ENCODE results near the gene CD200R1L. TPM values are rescaled to one million over a fixed set of nuclear protein-coding genes. Genes with fewer than 3 reads are reported as not detected.

CD200R1L gene
- total RNA-seq, 1 experiment from 2014 or later, result not detected

- Histone ChIP-seq H3K27me3 (ENCODE audit: insufficient read depth, low read length) (no peaks in the 10 kb centered on the region), H2BK120ac (ENCODE audit: low read depth, low read length, poor library complexity, severe bottlenecking) (no peak overlapping the region), H2AFZ (ENCODE audit: low read length) (no peak overlapping the region), H4K91ac (ENCODE audit: insufficient read length, low read depth, low read length) (no peak overlapping the region), H2BK20ac (ENCODE audit: low read depth, low read length, poor library complexity, severe bottlenecking) (no peak overlapping the region), H3K23ac (ENCODE audit: insufficient read length, low read depth, low read length) (no peak overlapping the region), H3K56ac (ENCODE audit: insufficient read length, low read depth, low read length) (no peak overlapping the region), H3K9ac (ENCODE audit: extremely low read depth, insufficient read length, low read length) (no peak overlapping the region), H2BK15ac (ENCODE audit: low read depth, low read length) (no peak overlapping the region), H3K27ac (ENCODE audit: insufficient read length, low read depth, low read length) (no peak overlapping the region), H3K4me1 (ENCODE audit: insufficient read depth, low read length) (no peaks in the 10 kb centered on the region; the same call in 1 of the 2 replicates), H2BK5ac (ENCODE audit: insufficient read length, low read length) (no peak overlapping the region), H2AK5ac (ENCODE audit: insufficient read length, low read length) (no peak overlapping the region), H3K4me2 (ENCODE audit: insufficient read depth, insufficient read length, low read length) (no peak overlapping the region), H4K8ac (replicated peaks; ENCODE audit: insufficient read length, low read depth, low read length) (no peak overlapping the region), H3T11ph (ENCODE audit: low read length) (no peak overlapping the region), H4K20me1 (ENCODE audit: control insufficient read depth, insufficient read depth, insufficient read length) (no peaks in the 10 kb centered on the region), H3K4ac (ENCODE audit: low read depth, low read length) (no peak overlapping the region), H2BK12ac (ENCODE audit: insufficient read length, low read depth, low read length) (no peak overlapping the region), H3K79me2 (ENCODE audit: insufficient read depth, low read length) (no peaks in the 10 kb centered on the region), H4K5ac (ENCODE audit: insufficient read length, low read depth, low read length) (no peak overlapping the region), H3K23me2 (ENCODE audit: insufficient read length, low read depth, low read length, poor library complexity, severe bottlenecking) (no peaks in the 10 kb centered on the region), H3K9me3 (ENCODE audit: control insufficient read depth, low read depth, low read length) (no peaks in the 10 kb centered on the region), H3K79me1 (ENCODE audit: insufficient read depth, low read depth, low read length, poor library complexity, severe bottlenecking) (no peaks in the 10 kb centered on the region), H3K14ac (ENCODE audit: insufficient read depth, low read length) (no peak overlapping the region; the same call in 1 of the 2 replicates), H3K18ac (ENCODE audit: insufficient read length, low read depth, low read length) (no peak overlapping the region)
- no peak for DNase-seq
- no peak overlapping the region for H3K4me3 Mint-ChIP-seq
- H3K4me1 Mint-ChIP-seq, result peaks cover 22 to 23% of the 10 kb centered on the region in 2 experiments
- TF ChIP-seq CTCF (conservative IDR thresholded peaks at IDR 0.05), result no peak
- WGBS (ENCODE audit: extremely low coverage, insufficient read length, low lambda C conversion rate), result no CpG with 5 or more reads among the region's 3 CpGs
- peak overlapping the region in 1 of 3 experiments; percentile 24; a peak in 2 of 7 replicates for H3K27ac Mint-ChIP-seq
- peaks cover 0 to 13% (median 0%) of the 10 kb centered on the region in 3 experiments; a peak in 4 of 7 replicates for H3K36me3 Mint-ChIP-seq (ENCODE audit: insufficient read depth in 1 of 3, low read depth in 3 of 3)
- H3K9me3 Mint-ChIP-seq, result peaks cover 9 to 15% of the 10 kb centered on the region in 2 experiments
- no peaks in the 10 kb centered on the region for H3K27me3 Mint-ChIP-seq (ENCODE audit: low read depth)
These were observed 25.1 kb upstream of the CD200R1L start for GRCh38 chr3:112871735-112872134.
